A673 (cell line): Measurements from ENCODE around the gene RHBDD3. TPM values are rescaled to one million over a fixed set of nuclear protein-coding genes. Genes with fewer than 3 reads are reported as not detected.

ENCODE experiments used
- Bru-seq: library from RNA; stranded (reverse); fragments of 400-500 nt; gene quantifications from one replicate; lab custom pipeline; 2021; lab: Mats Ljungman, UMichigan
- BruChase-seq, 2 experiments: library from RNA; stranded (reverse); fragments of 400-500 nt; gene quantifications; one replicate each; lab custom pipeline; 2021; lab: Mats Ljungman, UMichigan
- BruUV-seq: library from RNA; stranded (reverse); fragments of 400-500 nt; replicated peaks from 2 replicates; lab custom pipeline; 2021; lab: Mats Ljungman, UMichigan
- CTCF ChIA-PET: fragments of 300-600 bp; sonication (Branson Sonifier 250); formaldehyde crosslinking; loops from one replicate; lab custom pipeline; 2022; ENCODE audit warnings: antibody characterized with exemption; lab: Charles Lee
- POLR2A ChIA-PET: fragments of 300-600 bp; sonication (Branson Sonifier 250); formaldehyde crosslinking; loops from one replicate; lab custom pipeline; 2022; ENCODE audit warnings: antibody characterized with exemption; ENCODE audit not compliant: low non-redundant PET; lab: Charles Lee
- DNase-seq: peaks from one replicate; pipeline ENCODE4 v3.0.0-alpha.2; 2015; ENCODE audit warnings: low spot score
- H3K27ac ChIP-seq: fragments of 200-600 bp; sonication (generic); 2 replicates; pipeline ENCODE4 v1.5.1; 2016; ENCODE audit warnings: mixed run types, low read depth, mild to moderate bottlenecking, mixed read lengths, antibody characterized with exemption, low read length; ENCODE audit not compliant: poor library complexity, severe bottlenecking
- H3K27me3 ChIP-seq: fragments of 200-600 bp; sonication (generic); replicated peaks from 2 replicates; pipeline ENCODE4 v1.6.1; 2017; ENCODE audit warnings: mixed run types, low read depth, mild to moderate bottlenecking, mixed read lengths, antibody characterized with exemption, low read length; ENCODE audit not compliant: insufficient read depth, poor library complexity
- H3K36me3 ChIP-seq: fragments of 200-600 bp; sonication (generic); 2 replicates; pipeline ENCODE4 v1.6.1; 2016; ENCODE audit warnings: mixed run types, mild to moderate bottlenecking, mixed read lengths, antibody characterized with exemption, low read length; ENCODE audit not compliant: insufficient read depth, poor library complexity, severe bottlenecking
- H3K4me1 ChIP-seq: fragments of 200-600 bp; sonication (generic); 2 replicates; pipeline ENCODE4 v1.6.1; 2017; ENCODE audit warnings: mixed run types, mild to moderate bottlenecking, mixed read lengths, antibody characterized with exemption, low read length; ENCODE audit not compliant: insufficient read depth, poor library complexity, severe bottlenecking
- H3K4me3 ChIP-seq: fragments of 200-600 bp; sonication (generic); 2 replicates; pipeline ENCODE4 v1.5.1; 2016; ENCODE audit warnings: low read depth, mixed run types, mild to moderate bottlenecking, mixed read lengths, low read length; ENCODE audit not compliant: poor library complexity, severe bottlenecking
- H3K9me3 ChIP-seq: fragments of 200-600 bp; sonication (generic); 2 replicates; pipeline ENCODE4 v1.6.1; 2016; ENCODE audit warnings: mixed run types, low read depth, mild to moderate bottlenecking, mixed read lengths, antibody characterized with exemption, low read length; ENCODE audit not compliant: poor library complexity, severe bottlenecking
- CTCF ChIP-seq: fragments of 300-800, 200-600 bp; sonication (generic); conservative IDR thresholded peaks from 2 replicates; pipeline ENCODE4 v1.5.1; 2017; ENCODE audit warnings: low read depth, mild to moderate bottlenecking, antibody characterized with exemption, low read length, moderate library complexity, mixed read lengths
- EZH2 ChIP-seq: fragments of 200-600 bp; sonication (generic); IDR thresholded peaks from 2 replicates; pipeline ENCODE4 v1.6.1; 2017; ENCODE audit warnings: borderline replicate concordance, low read depth, mild to moderate bottlenecking, mixed read lengths, antibody characterized with exemption, low read length; ENCODE audit not compliant: poor library complexity, severe bottlenecking
- intact Hi-C: fragments of 100-400 bp; cut with micrococcal nuclease; formaldehyde crosslinking; loops from one replicate; pipeline ENCODE4 v1.10.0; 2022; ENCODE audit not compliant: unreplicated experiment
- long read RNA-seq: library from polyadenylated mRNA; stranded (forward); transcript quantifications from one replicate; pipeline ENCODE4 v2.0.0, GENCODE V29; 2022
- total RNA-seq: library from RNA; stranded (reverse); gene quantifications from 2 replicates; pipeline ENCODE4 v1.2.3, GENCODE V29; 2021

RHBDD3 gene
- total RNA-seq (77.7 and 84.0 TPM in 2 replicates), Bru-seq, nascent RNA (percentile 90 among the genes with signal in this experiment), BruChase-seq, experiment 1, labeled RNA remaining after a 2-hour chase (percentile 93 among the genes with signal in this experiment), BruChase-seq, experiment 2, labeled RNA remaining after a 6-hour chase (percentile 94 among the genes with signal in this experiment)
- long read RNA-seq, transcript RHBDD3-201 (7 exons, 1,794 nt): major isoform, 32 of 105 reads
- long read RNA-seq, partial matches to known transcripts: 21 of 105 reads
- long read RNA-seq, other reads (novel, unspliced or antisense): 49 of 105 reads

GRCh38 chr22:29267858-29268510 lies at the start of gene RHBDD3, which contains the start of gene EWSR1:
RHBDD3 (minus strand) TSS chr22:29267981; CDS start chr22:29265626, 2,355 bp downstream.
EWSR1 (plus strand) TSS chr22:29268268; CDS start chr22:29268337, 69 bp downstream.
- DNase-seq: peak; percentile 97
- ChIA-PET POLR2A (no interaction called here), CTCF (no interaction called here)
- TF ChIP-seq CTCF (no peak), EZH2 (no peak)
- no TSS peak for BruUV-seq
- peaks cover 64% of the 10 kb centered on the region for H3K36me3 ChIP-seq
- peaks cover 40% of the 10 kb centered on the region for H3K4me1 ChIP-seq
- H3K4me3 ChIP-seq: peak within 1 kb of the TSS; percentile 81
- intact Hi-C loops: no loop called here
- H3K27me3 ChIP-seq: no peaks in the 10 kb centered on the region
- H3K9me3 ChIP-seq: no peaks in the 10 kb centered on the region
- peak within 1 kb of the TSS; percentile 100 for H3K27ac ChIP-seq

DNA sequence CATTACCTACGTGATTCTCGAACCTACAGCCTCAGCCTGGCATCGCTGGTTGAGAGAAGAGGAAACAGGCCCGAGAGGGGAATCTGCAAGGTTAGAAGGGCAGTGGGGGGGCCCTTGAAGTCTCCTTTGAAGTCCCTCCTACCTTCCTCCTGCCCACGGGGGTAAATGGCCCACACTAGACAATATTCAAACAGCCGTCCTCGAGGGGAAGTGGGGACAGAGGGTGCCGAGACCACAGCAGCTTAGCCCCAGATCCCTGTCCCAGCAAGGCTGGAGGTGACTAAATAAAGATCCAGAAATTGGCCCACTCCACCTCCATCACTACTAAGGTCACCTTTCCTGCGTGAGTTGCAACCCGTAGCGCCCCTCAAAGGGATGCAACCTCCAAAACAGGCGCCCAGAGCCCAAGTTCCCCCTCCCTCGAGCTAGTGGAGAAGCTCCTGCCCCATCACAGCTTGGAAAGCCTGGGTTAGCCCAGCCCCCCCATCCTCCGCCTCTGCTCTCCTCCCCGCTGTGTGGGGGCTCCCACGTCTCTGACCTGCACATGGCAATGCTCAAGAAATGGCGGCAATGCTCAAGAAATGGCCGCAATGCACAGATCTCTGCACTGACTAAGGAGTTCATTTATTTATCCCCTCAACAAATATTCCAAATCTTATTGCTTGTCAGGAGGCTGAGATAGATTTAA lies 48.5 kb upstream of the RHBDD3 start:
- BruUV-seq: no TSS peak
- H3K4me3 ChIP-seq: peak overlapping the region; percentile 33
- TF ChIP-seq EZH2: no peak
- TF ChIP-seq CTCF: no peak
- no peak overlapping the region for H3K27ac ChIP-seq
- CTCF ChIA-PET: interaction anchor here (0.7 to 0.9 kb wide), 2 partner anchors 10 to 133 kb away, joined by 3 to 4 read pairs; partner anchors contain the start of gene GAS2L1
- POLR2A ChIA-PET: no interaction called here
- H3K27me3 ChIP-seq: peaks cover 32% of the 10 kb centered on the region
- no peak for DNase-seq
- intact Hi-C loops: no loop called here
- no peaks in the 10 kb centered on the region for H3K36me3 ChIP-seq
- H3K9me3 ChIP-seq: no peaks in the 10 kb centered on the region
- peaks cover 7% of the 10 kb centered on the region for H3K4me1 ChIP-seq

GRCh38 chr22:29315286-29316140 lies 47.7 kb upstream of the RHBDD3 start, which contains the start of gene RASL10A:
RASL10A (minus strand) TSS chr22:29315697; CDS start chr22:29315246, 451 bp downstream.
- Histone ChIP-seq H3K4me3 (peak within 1 kb of the TSS; percentile 33), H3K4me1 (peaks cover 15% of the 10 kb centered on the region), H3K9me3 (no peaks in the 10 kb centered on the region), H3K27me3 (peaks cover 32% of the 10 kb centered on the region), H3K36me3 (no peaks in the 10 kb centered on the region), H3K27ac (no peak within 1 kb of the TSS)
- ChIA-PET POLR2A (no interaction called here), CTCF (no interaction called here)
- no peak for DNase-seq
- intact Hi-C loops: no loop called here
- no TSS peak for BruUV-seq
- TF ChIP-seq CTCF: no peak
